SKM-1 treated with dmso at 0.1 percent for 144 hours (cell line): ENCODE measurements around the gene LSMEM2.
"Not testable (repeated sequence)": the region's sequence is repeated elsewhere in the genome, so short reads cannot be mapped to it uniquely, and the experiment has no call there.

Source experiments
- DNase-seq: peaks from one replicate; lab custom pipeline; 2025; ENCODE audit not compliant: unreplicated experiment; lab: John Stamatoyannopoulos, UW

Gene LSMEM2

DNA sequence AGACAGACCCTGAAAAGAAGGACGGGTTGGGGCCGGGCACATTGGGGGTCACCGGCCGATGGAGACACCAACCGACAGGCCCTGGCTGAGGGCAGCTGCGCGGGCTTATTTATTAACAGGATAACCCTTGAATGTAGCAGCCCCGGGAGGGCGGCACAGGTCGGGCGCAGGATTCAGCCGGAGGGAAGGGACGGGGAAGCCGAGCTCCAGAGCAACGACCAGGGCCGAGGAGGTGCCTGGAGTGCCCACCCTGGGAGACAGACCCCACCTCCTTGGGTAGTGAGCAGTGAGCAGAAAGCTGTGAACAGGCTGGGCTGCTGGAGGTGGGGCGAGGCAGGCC is 2.2 kb upstream of the LSMEM2 start:
- DNase-seq, result no peak

DNA sequence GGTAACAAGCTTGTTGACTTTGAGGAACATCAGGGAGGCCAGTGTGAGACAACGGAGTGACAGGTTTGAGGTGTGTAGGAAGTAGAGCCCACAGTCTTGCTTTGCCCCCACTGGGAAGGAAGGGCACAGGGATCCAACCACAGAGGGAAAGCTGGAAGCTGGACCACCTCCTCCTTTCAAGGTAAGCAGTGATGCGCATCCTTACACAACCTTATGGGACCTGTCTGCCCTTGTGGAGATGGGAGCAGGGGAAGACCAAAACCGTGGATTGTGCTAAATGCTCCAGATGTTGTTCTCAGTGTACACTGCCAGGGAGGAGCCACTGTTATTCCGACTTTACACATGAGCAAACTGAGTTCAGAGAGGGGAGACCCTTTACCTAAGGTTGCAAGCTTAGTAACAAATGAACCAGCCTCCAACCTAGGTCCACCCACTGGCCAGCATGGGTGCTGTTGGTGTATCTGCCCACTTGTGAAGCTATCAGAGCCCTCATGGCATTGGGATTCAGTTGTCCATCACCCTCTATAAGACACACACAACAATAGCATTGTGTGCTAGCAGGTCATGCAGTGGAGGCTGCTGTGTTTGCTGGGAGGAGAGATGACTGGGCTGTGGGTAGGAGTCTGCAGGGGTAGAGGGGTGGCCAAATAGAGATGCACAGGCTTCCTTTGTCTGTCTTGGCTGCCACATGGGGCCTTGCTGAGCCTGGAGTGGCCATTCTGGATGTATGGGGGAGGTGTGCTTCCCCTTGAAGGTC is 586 bp upstream of the LSMEM2 start:
- no peak for DNase-seq

DNA sequence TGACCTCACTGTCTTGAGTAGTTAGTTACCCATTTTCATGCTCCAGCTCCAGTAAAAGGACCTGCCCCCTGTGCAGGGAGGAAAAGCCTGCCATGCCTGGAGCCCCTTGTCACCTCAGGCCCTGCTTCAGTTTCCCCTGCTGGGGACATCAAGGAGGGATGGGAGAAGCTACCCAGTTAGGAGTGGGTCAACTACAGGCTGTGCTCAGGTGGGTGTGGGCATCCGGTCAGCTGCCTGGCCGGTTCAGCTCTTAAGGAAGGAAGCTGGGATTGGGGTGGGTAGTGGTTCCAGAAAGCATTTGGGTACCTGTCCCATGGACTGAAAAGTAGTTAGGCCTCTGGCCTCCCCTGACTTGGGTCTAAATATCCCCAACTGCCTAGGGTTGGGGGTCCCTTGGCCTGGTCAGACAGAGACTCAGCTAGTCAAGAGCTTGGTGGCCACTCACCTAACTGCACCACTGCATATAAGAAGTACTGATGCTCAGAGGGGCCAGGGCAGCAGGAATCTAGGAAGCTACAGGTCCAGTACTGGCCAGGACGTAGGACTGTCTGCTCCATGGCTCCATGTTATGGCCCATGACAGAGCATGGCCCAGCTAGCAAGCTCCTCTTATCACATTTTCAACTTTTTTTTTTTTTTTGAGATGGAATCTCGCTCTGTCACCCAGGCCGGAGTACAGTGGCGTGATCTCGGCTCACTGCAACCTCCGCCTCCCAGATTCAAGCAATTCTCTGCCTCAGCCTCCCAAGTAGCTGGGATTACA is 549 bp downstream of the LSMEM2 start:
- no peak for DNase-seq

DNA sequence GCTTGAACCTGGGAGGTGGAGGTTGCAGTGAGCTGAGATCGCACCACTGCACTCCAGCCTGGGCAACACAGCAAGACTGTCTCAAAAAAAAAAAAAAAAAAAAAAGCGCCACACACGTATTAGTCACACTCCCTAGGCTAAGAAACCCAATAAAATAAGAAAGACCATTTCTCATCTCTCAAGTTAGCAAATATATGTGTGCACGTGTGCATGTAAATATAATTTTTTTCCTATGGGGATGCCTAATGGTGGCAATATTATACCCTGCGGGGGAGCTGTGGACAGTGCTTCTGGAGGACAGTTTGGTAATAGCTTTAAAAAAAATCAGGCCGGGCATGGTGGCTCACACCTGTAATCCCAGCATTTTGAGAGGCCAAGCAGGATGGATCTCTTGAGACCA is 5.2 kb downstream of the LSMEM2 start:
- DNase-seq, result not testable (repeated sequence)

DNA sequence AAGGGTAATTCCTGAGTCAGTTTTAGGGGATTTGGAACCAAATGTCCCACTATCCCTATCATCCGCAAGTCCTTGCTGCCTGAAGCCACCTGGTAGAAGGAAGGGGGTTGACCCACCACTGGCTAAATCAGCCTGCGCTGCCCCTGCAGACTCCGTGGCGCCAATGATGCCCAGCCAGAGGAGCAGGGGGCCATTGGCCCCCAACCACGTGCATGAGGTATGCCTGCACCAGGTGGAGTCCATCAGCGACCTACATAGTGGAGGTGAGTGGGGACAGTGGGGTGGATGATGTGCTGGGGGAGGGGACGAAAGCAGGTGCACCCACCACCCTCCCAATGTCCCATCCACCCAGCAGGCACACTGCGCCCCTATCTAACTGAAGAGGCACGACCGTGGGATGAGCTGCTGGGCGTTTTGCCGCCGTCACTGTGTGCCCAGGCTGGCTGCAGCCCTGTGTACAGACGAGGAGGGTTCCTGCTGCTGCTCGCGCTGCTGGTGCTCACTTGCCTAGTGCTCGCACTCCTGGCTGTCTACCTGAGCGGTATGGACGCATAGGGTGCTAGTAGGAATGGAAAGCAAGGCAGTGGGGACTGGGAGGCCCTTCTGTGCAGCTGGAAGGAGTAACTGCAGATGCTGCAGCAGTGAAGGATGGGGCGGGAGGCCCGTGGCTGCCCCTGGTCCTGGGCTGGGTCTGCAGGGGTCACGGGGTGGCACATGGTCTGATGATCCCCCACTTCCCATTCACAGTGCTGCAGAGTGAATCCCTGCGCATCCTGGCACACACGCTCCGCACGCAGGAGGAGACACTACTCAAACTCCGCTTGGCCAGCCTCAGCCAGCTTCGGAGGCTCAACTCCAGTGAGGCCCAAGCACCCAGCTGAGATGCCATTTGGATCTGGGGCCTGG is 7.7 kb downstream of the LSMEM2 start:
- no peak for DNase-seq

DNA sequence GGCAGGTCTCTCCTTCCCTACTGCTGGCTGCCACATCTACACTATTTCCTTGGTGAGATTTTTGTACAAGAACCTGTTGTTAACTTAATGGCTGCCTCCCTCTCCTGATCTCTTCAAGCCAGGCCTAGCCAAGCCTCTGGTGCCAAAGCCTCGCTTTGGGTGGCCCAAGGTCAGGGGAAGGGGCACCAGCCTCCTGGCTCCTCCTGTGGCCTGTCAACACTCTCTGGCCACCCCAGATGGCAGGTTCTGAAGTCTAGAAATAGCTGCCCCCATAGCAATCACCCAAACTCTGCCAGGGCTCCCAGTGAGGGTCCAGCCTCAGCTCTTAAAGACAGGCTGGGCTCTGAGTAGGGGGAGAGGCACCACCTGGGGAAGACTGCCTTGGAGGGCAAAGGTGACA is 8.4 kb downstream of the LSMEM2 start:
- DNase-seq, result no peak

DNA sequence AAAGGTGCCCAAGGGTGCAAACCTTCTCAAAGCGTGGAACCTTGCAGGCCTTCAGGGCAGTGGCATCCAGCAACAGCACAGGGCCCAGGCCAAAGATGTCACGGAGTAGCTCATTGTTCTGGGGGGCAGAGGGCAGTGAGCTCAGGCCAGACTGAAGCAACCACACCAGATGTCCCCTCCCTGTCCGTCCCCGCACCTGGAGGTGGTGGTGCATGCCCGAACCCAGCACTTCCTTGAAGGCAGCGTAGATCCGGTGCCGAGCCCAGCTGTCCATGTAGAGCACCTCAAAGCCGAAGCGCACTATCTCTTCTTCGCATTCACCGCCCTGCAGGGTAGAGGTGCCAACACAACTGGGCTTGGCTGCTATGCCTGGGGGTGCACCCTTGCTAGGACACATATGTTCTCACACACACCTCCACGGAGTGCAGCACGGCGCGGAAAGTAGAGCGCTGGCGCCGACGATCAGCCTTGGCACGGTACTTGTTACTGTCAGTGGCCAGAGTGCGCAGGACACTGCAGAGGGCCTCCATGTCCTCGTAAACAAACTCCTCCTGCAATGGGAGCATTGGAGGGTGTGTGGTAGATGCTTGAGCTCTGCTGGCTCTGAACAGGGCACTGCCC is 9.6 kb downstream of the LSMEM2 start:
- no peak for DNase-seq

DNA sequence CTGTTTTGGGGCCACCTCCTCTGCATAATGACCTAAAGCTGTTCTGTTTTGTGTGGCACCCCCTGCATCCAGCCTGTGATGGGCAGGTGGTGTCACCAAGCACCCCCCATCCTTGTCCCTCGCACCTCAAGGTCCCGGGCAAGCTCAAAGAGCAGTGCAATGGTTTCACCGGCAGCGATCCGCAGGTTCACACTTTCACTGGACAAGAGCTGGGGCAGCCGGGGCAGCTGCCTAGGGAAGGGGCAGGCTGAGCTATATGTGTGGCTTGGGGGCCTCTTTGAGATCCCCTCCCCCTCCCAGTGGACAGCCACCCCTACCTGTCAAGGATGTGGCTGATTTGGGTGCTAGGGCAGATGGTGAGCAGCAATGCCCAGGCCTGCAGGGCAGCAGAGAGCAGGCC is 10.2 kb downstream of the LSMEM2 start:
- no peak for DNase-seq

DNA sequence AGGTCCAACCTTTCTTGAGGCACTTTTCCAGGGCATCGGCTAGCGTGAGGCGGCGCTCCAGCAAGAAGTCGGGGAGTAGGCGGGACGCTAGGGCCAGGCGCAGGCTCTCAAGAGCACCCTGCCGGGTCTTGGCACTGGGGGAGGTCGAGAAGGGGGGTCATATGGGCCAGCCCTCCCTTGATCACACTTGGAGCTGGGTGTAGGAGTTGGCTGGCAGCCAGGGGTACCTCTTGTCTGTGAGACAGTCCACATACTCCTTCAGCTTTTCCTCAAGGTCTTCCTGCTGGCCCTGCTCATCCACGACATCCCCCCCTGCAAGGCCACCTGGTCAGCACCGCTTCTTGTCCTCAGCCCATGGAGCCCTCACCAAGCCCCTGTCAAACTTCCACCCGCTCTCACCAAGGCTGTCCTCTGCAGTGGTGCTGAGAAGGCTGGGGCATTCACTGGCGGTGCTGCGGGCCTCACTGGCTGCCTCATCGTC is 11.3 kb downstream of the LSMEM2 start:
- DNase-seq, result no peak

DNA sequence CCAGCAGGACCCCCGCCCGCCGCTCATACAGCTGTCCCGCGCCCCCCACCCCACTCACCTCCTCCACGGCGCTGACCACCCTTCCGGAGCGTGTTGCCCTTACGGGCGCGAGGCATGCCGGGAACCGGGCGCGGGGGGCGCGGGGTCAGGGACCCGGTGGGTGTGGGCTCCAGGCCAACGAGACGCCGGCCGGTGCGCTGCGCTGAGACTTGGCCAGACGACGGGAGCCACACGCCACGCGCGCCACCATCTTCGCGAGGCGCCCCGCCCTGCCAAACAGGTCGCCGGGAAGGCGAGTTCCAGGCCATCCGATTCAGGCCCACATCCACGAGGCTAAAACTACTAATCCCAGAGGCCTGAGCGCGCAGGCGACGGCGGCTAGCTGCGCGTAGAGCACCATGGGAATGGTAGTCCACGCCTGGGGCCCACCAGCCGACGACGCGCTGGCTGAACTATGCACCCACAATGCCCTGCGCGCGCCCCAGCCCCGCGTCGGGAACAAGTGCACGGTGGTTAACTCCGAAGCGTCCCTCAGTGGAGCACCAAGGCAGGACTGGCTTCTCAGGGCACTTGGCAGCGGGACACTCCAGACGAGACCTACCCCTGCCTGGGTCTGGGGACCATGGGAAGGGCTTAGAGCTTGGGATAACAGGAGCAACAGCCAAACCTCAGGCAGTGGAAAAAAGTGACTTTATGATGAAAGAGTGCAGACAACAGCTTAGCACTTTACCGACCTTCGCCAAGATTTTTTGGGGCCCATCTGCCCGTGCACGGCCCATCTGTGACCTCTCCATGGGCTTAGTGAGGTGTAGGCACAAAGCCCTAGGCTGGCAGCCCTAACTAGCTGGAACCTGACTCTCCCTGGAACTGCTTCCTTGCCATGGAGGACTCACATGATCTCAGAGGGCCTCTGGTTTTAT is 13.5 kb downstream of the LSMEM2 start, which contains the start of gene IFRD2:
TSS of gene IFRD2 (minus strand) at position 271 of the 920 bp plus-strand sequence. CDS start at position 116, 155 bp downstream.
- DNase-seq, result peak; percentile 98

DNA sequence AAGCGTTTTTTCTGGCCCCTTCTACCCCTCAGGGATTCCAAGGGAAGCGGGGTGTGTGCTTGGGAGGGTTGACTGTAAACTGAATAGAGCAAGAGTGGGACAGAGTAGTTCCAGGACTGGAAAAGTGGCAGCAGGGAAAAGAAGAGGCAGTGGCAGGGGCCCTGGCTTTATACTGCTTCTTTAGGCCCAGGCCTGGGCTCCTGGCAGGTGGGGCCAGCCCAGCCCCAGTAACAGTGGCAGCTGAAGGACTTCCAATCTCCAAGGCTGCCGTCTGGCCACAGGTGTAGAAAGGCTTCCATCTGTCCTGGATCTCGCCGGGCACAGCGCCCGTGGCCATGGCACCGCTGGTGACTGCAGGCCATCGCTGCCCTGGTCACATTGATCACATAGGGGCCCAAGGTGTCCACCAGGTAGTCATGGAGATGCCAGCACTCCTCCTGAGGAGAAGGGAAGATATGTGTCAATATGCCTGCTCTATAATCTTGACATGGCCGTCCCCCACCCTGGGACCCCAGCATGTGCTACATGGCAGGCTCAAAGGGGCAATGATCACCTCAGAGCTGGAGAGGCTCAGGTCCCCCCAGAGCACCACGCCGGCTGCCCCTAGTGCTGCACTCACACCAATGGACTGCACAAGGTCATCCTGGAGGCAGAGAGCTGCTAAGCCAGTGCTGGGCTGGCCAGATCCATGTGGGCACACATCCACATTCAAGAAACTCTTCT is 14.4 kb downstream of the LSMEM2 start:
- DNase-seq, result no peak

DNA sequence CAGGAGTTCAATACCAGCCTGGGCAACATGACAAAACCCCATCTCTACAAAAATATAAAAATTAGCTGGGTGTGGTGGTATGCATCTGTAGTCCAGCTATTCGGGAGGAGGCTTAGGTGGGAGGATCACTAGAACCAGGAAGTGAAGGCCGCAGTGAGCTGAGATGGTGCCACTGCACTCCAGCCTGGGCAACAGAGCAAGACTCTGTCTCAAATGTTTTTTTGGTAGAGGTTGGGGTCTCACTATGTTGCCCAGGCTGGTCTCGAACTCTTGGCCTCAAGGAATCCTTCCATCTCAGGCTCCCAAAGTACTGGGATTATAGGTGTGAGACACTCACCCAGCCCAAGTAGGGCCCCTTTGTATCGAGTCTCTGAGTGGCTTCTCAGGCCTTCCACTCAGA is 15.2 kb downstream of the LSMEM2 start:
- DNase-seq, result no peak

DNA sequence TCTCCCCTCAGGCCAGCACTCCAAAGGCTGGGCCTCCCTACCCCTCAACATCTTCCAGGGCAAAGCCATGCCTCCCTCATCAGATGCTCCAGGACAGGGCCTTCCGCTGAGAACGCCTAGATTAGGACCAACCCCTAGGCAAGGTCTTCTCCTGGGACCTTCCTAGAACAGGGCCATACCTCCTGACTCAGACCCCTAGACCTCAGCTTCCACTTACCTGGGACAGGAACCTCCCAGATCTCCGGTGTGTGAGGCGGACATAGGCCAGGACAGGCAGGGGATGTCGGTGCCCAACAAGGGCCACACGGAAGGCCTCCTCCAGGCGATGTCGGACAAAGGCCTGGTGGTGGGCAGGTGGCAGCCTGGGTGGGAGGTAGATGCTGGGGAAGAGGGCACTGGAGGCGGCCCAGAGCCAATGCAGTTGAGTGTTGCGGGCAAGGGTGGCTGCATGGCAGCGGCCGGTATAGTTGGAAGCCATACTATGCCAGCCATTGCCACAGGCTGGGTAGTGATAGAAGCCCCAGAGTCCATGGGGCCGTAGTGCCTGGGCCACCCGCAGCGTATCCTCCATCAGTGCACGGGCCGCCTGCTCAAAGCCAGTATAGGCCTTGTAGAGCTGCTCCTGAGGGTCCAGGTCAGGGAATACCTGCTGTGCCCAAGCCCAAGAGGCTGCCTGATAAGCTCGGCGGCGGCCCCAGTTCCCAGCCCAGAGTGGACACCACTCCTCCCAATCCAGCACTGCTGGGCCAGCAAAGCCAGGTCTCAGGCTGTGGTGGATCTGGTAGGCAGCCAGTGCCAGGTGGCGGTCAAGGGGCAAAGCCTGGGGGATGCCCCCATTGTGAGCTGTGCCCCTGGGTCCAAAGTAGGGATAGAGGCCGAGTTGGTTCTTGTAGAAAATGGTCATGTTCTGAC is 15.9 kb downstream of the LSMEM2 start:
- no peak for DNase-seq

DNA sequence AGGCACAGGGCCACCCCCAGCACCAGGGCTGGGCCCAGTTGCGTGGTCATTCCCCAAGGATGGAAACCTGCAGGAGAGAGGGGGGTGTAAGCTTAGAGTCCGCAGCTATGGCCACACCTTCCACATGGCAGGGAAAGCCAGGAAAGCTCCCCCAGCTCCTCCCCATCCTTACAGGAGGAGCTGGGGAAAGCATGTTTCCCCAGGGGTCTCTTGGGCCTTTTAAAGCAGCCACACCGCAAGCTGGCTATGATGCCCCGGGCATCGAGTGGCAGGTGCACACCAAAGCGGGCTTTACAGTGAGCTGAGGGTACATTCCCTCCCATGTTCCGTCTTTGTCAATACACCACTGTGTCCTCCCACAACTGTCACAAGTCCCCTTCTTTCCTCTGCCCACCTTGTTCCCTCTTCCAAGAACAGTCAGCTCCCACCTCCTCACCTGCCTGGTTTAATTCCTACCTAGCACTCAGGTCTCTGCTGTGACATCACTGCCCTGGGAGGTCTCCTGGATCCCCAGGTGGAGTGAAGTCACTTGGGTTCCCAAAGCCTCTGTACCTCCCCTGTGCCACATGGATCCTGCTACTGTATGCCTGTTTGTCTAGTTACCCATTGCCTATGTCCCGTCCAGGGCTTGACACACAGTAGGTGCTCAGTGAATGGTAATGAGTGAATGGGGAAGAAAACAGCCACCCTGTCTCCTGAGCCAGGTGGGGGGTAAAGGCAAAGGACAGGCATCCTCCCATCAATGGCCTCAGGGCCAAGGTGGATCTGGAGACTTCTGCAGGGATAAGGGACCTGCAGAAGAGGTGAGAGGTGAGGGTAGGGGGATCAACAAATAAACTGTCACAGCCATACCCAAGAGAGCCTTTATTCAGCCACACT is 16.9 kb downstream of the LSMEM2 start:
- no peak for DNase-seq

DNA sequence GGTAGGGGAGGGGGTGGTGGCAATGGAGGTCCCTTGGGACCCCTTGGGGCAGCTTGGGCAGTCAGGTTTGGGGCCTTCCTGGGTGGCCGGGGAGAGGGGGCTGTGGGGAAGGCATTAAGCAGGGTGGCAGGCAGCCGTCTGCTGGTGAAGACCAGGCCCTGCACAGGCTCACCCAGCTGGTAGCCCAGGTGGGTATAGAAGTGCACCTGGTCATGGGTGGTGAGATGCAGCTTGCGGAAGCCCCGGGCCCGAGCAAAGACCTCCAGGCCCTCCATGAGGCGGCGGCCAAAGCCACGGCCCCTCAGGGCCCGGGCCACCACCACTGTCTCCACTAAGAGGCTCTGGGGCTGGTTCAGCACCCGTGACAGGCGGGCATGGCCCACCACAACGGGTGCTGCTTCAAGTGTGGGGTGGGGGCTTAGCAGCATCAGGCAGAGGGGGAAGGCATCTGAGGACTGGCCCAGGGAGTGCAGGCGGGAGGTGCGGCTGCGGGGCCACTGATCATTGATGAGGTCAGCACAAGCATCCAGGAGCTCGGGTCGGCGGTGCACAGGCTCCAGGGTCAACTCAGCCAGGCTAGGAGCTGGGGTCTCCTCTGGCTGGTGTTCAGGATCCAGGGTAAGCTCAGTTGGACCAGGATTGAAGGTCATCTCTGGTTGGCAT is 18.0 kb downstream of the LSMEM2 start:
- DNase-seq, result no peak

DNA sequence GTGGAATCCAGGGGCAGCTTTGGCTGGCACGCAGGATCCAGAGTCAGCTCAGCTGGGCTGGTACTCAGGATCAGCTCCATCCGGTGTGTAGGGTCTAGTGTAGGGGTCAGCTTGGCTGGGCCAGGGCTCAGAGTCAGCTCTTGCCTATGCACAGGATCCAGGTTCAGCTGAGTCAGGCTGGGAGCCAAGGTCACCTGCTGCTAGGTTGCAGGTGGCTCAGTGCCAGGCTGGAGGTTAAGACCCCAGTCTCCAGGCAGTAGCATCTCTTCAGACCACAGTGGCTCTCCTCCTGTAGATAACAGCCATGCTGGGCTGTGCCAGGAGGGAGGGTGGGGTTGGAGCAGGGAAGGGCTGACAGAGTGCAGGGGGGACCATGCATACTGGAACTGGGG is 18.5 kb downstream of the LSMEM2 start:
- DNase-seq, result no peak
